ENCODE results near the gene U2AF2. TPM values are rescaled to one million over a fixed set of nuclear protein-coding genes. Genes with fewer than 3 reads are reported as not detected.
"Not testable (repeated sequence)": the region's sequence is repeated elsewhere in the genome, so short reads cannot be mapped to it uniquely, and the experiment has no call there.

The U2AF2 gene
- total RNA-seq, 8 experiments from 2014 or later, result 85.3 to 252 (median 133) TPM

DNA sequence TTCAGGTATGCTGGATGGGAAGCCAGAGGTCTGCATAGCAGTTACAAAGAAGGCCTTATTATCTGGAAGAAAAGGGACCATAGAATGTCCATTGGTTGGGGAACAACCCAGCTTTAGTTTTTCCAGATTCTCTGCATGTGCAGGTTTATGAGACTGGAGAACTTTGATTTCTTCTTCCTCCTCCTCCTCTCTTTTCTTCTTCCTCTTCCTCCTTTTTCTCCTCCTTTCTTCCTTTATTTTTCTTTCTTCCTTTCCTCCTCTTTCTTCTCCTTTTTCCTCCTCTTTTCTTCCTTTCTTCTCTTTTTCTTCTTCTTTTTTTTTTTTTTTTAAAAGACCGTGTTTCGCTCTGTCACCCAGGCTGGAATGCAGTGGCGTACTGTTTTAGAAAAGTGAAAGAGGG lies 51.1 kb downstream of the U2AF2 start:
- Histone ChIP-seq H3K4me1 (replicated peaks in 1 of 2) (no peaks in the 10 kb centered on the region), H3K4me3 (no peak overlapping the region), H3K27ac (no peak overlapping the region)
- no peak for ATAC-seq (replicated peaks in 6 of 8)
- 50 to 100% (median 94%) methylated on average over 1 to 3 of the region's 3 CpGs for WGBS, 10 experiments
- in situ Hi-C loops (cut with MboI; ENCODE audit: low pct_unique_long_range_greater_than_20kb in 2 of 9, low sequenced_read_pairs in 9 of 9, unreplicated experiment in 9 of 9), result no loop called here

DNA sequence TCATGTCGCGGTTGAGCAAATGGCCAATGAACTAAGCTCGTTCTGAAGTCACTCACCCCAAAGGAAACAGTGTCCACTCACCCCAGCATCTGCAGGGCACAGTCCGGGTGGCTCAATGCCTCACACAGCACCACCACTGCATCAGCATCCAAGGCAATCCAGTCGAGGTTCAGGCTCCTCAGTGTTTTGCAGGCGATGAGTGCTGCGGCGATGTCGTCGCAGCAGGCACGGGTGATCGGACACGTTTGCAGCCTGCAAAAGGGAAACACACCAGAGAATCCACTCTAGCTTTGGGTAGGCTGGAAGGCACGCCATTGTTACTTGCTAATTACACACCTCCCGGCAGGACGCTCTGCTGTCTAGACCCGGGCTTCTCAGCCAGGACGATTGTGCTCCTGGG lies 56.9 kb downstream of the U2AF2 start:
- Histone ChIP-seq H3K4me3 (no peak overlapping the region), H3K27ac (no peak overlapping the region), H3K4me1 (replicated peaks in 1 of 2) (no peaks in the 10 kb centered on the region)
- WGBS, 10 experiments, result 40 to 95% (median 67%) methylated on average over 2 to 13 of the region's 18 CpGs; no CpG with 5 or more reads in 3 of the 10 experiments
- in situ Hi-C loops (cut with MboI; ENCODE audit: low pct_unique_long_range_greater_than_20kb in 2 of 9, low sequenced_read_pairs in 9 of 9, unreplicated experiment in 9 of 9), result no loop called here
- no peak for ATAC-seq (replicated peaks in 6 of 8)

DNA sequence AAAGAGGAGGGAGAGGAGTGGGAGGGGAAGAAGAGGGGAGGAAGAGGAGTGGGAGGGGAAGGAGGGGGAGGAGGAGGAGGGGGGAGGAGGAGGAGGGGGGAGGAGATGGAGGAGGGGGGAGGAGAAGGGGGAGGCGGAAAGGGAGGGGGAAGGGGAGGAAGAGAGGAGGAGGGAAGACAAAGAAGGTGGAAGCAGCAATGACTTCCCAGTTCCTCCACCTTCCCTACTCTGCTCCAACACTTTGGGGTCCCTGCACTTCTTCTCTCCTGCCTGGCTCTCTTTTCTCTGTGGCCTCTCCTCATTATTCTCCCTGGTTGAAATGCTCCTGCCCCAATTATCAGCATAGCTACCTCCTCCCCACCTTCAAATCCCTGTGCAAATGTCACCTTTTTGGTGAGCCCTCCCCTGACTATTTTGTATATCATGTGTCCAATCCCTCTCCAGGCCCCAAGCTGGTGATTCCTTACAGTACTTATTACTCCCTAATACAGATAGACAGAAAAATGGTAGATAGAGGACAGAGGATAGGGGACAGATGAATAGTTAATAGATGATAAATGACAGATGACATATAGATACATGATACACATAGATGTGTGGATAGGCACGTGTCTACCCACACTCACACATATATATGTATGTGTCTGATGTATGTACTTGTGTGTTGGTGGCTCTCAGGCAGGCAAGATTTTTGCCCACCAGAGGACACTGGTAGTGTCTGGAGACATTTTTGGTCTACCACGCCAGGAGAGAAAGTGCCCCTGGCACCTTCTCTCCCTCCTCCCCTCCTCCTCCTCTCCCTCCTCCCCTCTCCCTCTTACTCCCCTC lies 58.2 kb downstream of the U2AF2 start:
- WGBS, 10 experiments, result 43% methylated on average over 1 of the region's 3 CpGs; no CpG with 5 or more reads in 9 of the 10 experiments
- ATAC-seq (replicated peaks in 6 of 8), result no peak
- in situ Hi-C loops (cut with MboI; ENCODE audit: low pct_unique_long_range_greater_than_20kb in 2 of 9, low sequenced_read_pairs in 9 of 9, unreplicated experiment in 9 of 9), result no loop called here
- Histone ChIP-seq H3K27ac (no peak overlapping the region), H3K4me3 (no peak overlapping the region), H3K4me1 (replicated peaks in 1 of 2) (no peaks in the 10 kb centered on the region)

DNA sequence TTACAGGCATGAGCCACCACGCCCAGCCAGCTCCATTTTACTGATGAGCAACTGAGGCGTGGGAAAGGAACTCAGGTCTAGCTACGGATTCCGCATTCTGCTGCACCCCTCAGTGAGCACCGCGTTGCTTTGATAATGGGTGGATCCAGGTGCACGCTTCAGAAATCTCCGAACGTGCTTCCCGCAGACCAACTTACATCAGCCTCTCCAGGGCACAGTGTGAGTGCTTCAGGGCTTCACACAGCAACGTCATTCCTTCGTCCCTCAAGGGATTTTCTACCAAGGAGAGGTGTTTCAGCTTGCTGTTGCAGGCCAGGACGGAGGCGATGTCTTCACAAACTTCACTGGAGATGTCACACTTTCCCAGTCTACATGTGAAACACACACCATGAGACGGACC lies 61.7 kb downstream of the U2AF2 start:
- in situ Hi-C loops (cut with MboI; ENCODE audit: low pct_unique_long_range_greater_than_20kb in 2 of 9, low sequenced_read_pairs in 9 of 9, unreplicated experiment in 9 of 9), result no loop called here
- Histone ChIP-seq H3K4me1 (replicated peaks in 1 of 2) (no peaks in the 10 kb centered on the region), H3K27ac (no peak overlapping the region), H3K4me3 (no peak overlapping the region)
- ATAC-seq (replicated peaks in 6 of 8), result no peak
- WGBS, 10 experiments, result 40 to 100% (median 54%) methylated on average over 2 to 12 of the region's 15 CpGs; no CpG with 5 or more reads in 2 of the 10 experiments

DNA sequence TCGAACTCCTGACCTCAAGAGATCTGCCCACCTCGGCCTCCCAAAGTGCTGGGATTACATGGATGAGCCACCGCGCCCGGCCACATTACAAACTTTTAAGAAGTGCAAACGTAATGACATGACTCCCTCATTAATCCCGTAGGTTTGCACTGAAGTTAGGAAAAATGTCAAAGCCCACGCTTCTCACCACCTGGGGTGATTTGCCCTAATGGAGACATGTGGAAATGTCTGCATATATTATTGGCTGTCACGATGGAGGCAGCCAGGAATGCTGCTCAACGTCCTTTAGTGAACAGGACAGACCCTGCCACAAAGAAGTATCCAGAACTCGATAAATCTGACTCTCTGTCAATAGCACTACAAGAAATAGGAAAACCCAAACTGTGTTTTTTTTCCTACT lies 62.4 kb downstream of the U2AF2 start:
- Histone ChIP-seq H3K4me3 (no peak overlapping the region), H3K4me1 (replicated peaks in 1 of 2) (no peaks in the 10 kb centered on the region), H3K27ac (no peak overlapping the region)
- ATAC-seq (replicated peaks in 6 of 8), result no peak
- in situ Hi-C loops (cut with MboI; ENCODE audit: low pct_unique_long_range_greater_than_20kb in 2 of 9, low sequenced_read_pairs in 9 of 9, unreplicated experiment in 9 of 9), result no loop called here
- whole genome bisulfite sequencing, 10 experiments, result 0 to 80% (median 38%) methylated on average over 1 to 10 of the region's 11 CpGs; no CpG with 5 or more reads in 3 of the 10 experiments

DNA sequence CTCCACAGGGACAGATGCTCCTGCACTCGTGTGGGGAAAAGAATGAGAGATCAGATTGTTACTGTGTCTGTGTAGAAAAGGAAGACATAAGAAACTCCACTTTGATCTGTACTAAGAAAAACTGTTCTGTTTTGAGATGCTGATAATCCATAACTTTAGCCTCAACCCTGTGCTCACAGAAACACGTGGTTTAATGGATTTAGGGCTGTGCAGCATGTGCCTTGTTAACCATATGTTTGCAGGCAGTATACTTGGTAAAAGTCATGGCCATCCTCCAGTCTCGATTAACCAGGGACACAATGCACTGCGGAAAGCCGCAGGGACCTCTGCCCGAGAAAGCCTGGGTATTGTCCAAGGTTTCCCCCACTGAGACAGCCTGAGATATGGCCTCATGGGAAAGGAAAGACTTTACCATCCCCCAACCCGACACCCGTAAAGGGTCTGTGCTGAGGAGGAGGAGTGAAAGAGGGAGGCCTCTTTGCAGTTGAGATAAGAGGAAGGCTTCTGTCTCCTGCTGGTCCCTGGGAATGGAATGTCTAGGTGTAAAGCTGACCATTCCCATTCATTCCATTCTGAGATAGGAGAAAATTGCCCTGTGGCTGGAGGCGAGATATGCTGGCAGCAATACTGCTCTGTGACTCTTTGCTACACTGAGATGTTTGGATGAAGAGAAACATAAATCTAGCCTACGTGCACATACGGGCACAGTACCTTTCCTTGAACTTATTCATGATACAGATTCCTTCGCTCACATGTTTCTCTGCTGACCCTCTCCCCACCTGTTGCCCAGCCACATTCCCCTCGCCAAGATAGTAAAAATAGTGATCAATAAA lies 63.3 kb downstream of the U2AF2 start:
- H3K4me1 ChIP-seq (replicated peaks in 1 of 2); H3K4me3 ChIP-seq; ATAC-seq (replicated peaks in 6 of 8); H3K27ac ChIP-seq; in situ Hi-C loops (cut with MboI; ENCODE audit: low pct_unique_long_range_greater_than_20kb in 2 of 9, low sequenced_read_pairs in 9 of 9, unreplicated experiment in 9 of 9): not testable (repeated sequence)
- 17 to 83% (median 47%) methylated on average over 2 to 12 of the region's 13 CpGs; no CpG with 5 or more reads in 2 of the 10 experiments for WGBS, 10 experiments

DNA sequence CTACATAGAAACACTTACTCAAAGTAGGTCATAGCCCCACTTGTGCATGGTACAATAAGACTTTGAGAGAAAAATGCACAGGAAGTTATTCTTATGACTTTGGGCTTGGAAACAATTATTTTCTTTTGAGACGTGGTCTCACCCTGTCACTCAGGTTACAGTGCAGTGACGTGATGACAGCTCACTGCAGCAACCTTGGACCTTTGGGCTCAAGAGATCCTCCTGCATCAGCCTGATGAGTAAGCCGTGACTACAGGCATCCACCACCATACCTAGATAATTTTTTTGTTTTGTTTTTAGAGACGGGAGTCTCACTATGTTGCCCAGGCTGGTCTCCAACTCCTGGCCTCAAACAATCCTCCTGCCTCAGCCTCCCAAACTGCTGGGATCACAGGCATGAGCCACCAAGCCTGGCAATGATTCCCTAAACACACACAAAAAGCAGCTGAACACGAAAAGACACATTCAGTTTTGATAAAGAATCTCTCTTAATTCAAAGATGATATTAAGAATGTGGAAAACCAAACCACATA lies 65.4 kb downstream of the U2AF2 start:
- WGBS, 10 experiments, result 0 to 80% (median 21%) methylated on average over 1 to 5 of the region's 5 CpGs; no CpG with 5 or more reads in 1 of the 10 experiments
- no peak for ATAC-seq (replicated peaks in 6 of 8)
- no peak overlapping the region for H3K27ac ChIP-seq

DNA sequence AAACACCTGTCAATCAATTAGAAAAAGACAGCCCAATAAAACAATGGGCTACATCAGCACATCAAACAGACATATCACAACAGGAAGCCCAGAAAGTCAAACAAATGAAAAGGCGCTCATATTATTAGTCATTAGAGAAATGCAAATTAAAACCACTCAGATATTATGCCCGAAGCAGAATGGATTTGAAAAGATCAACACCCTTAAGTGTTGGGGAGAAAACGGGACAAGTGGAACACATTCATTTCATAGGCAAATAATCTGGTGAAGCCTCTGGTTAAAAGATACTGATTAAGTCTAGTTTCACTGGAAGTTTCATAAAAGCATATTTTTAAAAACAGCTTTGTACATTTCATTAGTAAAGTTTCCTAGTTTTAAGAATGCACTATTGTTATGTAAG lies 66.0 kb downstream of the U2AF2 start:
- Histone ChIP-seq H3K4me3 (no peak overlapping the region), H3K27ac (no peak overlapping the region), H3K4me1 (replicated peaks in 1 of 2) (no peaks in the 10 kb centered on the region)
- 0 to 69% (median 25%) methylated on average over 2 to 3 of the region's 3 CpGs for WGBS, 10 experiments
- no peak for ATAC-seq (replicated peaks in 6 of 8)
- in situ Hi-C loops (cut with MboI; ENCODE audit: low pct_unique_long_range_greater_than_20kb in 2 of 9, low sequenced_read_pairs in 9 of 9, unreplicated experiment in 9 of 9), result no loop called here

More for the DNA sequence above, 65.4 kb downstream of the U2AF2 start:
- Histone ChIP-seq H3K4me3 (no peak overlapping the region), H3K4me1 (replicated peaks in 1 of 2) (no peaks in the 10 kb centered on the region)
- in situ Hi-C loops (cut with MboI; ENCODE audit: low pct_unique_long_range_greater_than_20kb in 2 of 9, low sequenced_read_pairs in 9 of 9, unreplicated experiment in 9 of 9), result no loop called here

DNA sequence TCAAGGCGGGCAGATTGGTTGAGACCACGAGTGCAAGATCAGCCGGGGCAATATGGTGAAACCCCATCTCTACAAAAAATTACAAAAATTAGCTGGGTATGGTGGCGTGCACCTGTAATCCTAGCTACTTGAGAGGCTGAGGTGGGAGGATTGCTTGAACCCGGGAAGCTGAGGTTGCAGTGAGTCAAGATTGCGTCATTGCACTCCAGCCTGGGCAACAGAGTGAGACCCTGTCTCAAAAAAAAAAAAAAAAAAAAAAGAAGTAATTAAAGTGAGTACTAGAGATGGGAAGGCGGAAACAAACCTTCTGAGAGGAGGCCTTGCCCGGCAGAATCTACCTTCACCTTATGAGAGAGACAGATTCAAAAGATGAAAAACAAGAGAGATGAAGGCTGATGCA lies 68.7 kb downstream of the U2AF2 start:
- Histone ChIP-seq H3K4me3 (no peak overlapping the region), H3K27ac (no peak overlapping the region), H3K4me1 (replicated peaks in 1 of 2) (no peaks in the 10 kb centered on the region)
- WGBS, 10 experiments, result 10 to 87% (median 59%) methylated on average over 3 to 8 of the region's 8 CpGs; no CpG with 5 or more reads in 1 of the 10 experiments
- in situ Hi-C loops (cut with MboI; ENCODE audit: low pct_unique_long_range_greater_than_20kb in 2 of 9, low sequenced_read_pairs in 9 of 9, unreplicated experiment in 9 of 9), result no loop called here
- ATAC-seq (replicated peaks in 6 of 8), result no peak

Other genes starting within 250 kb of the U2AF2 start
- gene UBE2S, start 247.2 kb upstream of the U2AF2 start, total RNA-seq, result 10 to 100 TPM; 21.5 to 86.6 (median 37.8) TPM
- 1 to 10 TPM in 5 of 8 experiments, under 1 TPM in 3; 0.10 to 3.4 (median 1.5) TPM for gene SHISA7, start 211.7 kb upstream of the U2AF2 start, total RNA-seq
- 10 to 100 TPM; 35.4 to 82.0 (median 59.1) TPM for gene ISOC2, start 193.4 kb upstream of the U2AF2 start, total RNA-seq
- 1 to 10 TPM in 2 of 8 experiments, under 1 TPM in 5, not detected in 1; 0.05 to 1.3 (median 0.72) TPM for gene C19orf85, start 190.3 kb upstream of the U2AF2 start, total RNA-seq
- 1 to 10 TPM; 1.1 to 5.6 (median 3.6) TPM for gene ZNF628, start 178.4 kb upstream of the U2AF2 start, total RNA-seq
- 10 to 100 TPM; 10.9 to 62.6 (median 48.2) TPM for gene NAT14, start 169.8 kb upstream of the U2AF2 start, total RNA-seq
- 1 to 10 TPM in 3 of 8 experiments, under 1 TPM in 5; 0.27 to 3.0 (median 0.63) TPM for gene SSC5D, start 166.6 kb upstream of the U2AF2 start, total RNA-seq
- gene SBK2, start 117.9 kb upstream of the U2AF2 start, total RNA-seq, result under 1 TPM in 1 of 8 experiments, not detected in 7; 0.18 TPM
- gene SBK3, start 109.5 kb upstream of the U2AF2 start, total RNA-seq, result 1 to 10 TPM in 1 of 8 experiments, under 1 TPM in 4, not detected in 3; 0.14 to 1.1 (median 0.31) TPM
- 1 to 10 TPM; 3.4 to 9.4 (median 5.0) TPM for gene ZNF579, start 74.2 kb upstream of the U2AF2 start, total RNA-seq
- 10 to 100 TPM in 2 of 8 experiments, 1 to 10 TPM in 6; 5.0 to 11.6 (median 8.3) TPM for gene FIZ1, start 55.5 kb upstream of the U2AF2 start, total RNA-seq
- 10 to 100 TPM in 1 of 8 experiments, 1 to 10 TPM in 7; 3.7 to 12.3 (median 5.4) TPM for gene ZNF524, start 54.7 kb upstream of the U2AF2 start, total RNA-seq
- 1 to 10 TPM in 7 of 8 experiments, under 1 TPM in 1; 0.87 to 6.9 (median 3.5) TPM for gene ZNF865, start 49.4 kb upstream of the U2AF2 start, total RNA-seq
- 1 to 10 TPM; 1.6 to 8.2 (median 4.1) TPM for gene ZNF784, start 30.5 kb upstream of the U2AF2 start, total RNA-seq
- 10 to 100 TPM in 6 of 8 experiments, 1 to 10 TPM in 2; 7.9 to 25.0 (median 11.1) TPM for gene ZNF580, start 14.0 kb upstream of the U2AF2 start, total RNA-seq
- 10 to 100 TPM; 18.3 to 34.2 (median 24.9) TPM for gene ZNF581, start 11.4 kb upstream of the U2AF2 start, total RNA-seq
- gene CCDC106, start 6.8 kb upstream of the U2AF2 start, total RNA-seq, result 10 to 100 TPM in 7 of 8 experiments, 1 to 10 TPM in 1; 9.8 to 23.6 (median 13.6) TPM
- 10 to 100 TPM; 21.8 to 79.7 (median 50.3) TPM for gene EPN1, start 20.2 kb downstream of the U2AF2 start, total RNA-seq
- gene NLRP9, start 83.4 kb downstream of the U2AF2 start, total RNA-seq, result 1 to 10 TPM in 1 of 8 experiments, under 1 TPM in 3, not detected in 4; 0.08 to 1.1 (median 0.23) TPM
- under 1 TPM in 1 of 8 experiments, not detected in 7; 0.31 TPM for gene RFPL4A, start 104.1 kb downstream of the U2AF2 start, total RNA-seq
- under 1 TPM in 2 of 8 experiments, not detected in 6; 0.38 to 0.66 TPM for gene RFPL4AL1, start 114.1 kb downstream of the U2AF2 start, total RNA-seq
- under 1 TPM in 3 of 8 experiments, not detected in 5; 0.09 to 0.24 (median 0.14) TPM for gene NLRP11, start 177.0 kb downstream of the U2AF2 start, total RNA-seq
- gene NLRP4, start 181.5 kb downstream of the U2AF2 start, total RNA-seq, result under 1 TPM in 2 of 8 experiments, not detected in 6; 0.14 to 0.17 TPM

Data from motor neuron (in vitro differentiated cells).